NCI-H128 (cell line): ENCODE measurements around the gene PEF1.
A peak's percentile ranks its signal among the peaks of the same experiment; 100 is the strongest.
"Not testable (repeated sequence)": the region's sequence is repeated elsewhere in the genome, so short reads cannot be mapped to it uniquely, and the experiment has no call there.

Experiments
- DNase-seq: peaks from one replicate; lab custom pipeline; 2025; ENCODE audit not compliant: unreplicated experiment; lab: John Stamatoyannopoulos, UW

PEF1 gene

GRCh38 chr1:31615414-31615813, 29.3 kb downstream of the PEF1 start:
- DNase-seq: no peak

GRCh38 chr1:31614414-31615005, 30.2 kb downstream of the PEF1 start:
- DNase-seq: no peak

- no peak for DNase-seq
Measured at GRCh38 chr1:31609514-31610118, 35.1 kb downstream of the PEF1 start.

- DNase-seq: no peak
Measured at GRCh38 chr1:31607360-31607759, 37.3 kb downstream of the PEF1 start.

- DNase-seq: no peak
Measured at GRCh38 chr1:31605908-31606427, 38.7 kb downstream of the PEF1 start.

GRCh38 chr1:31602081-31602480, 42.6 kb downstream of the PEF1 start:
- no peak for DNase-seq

- no peak for DNase-seq
Measured at GRCh38 chr1:31600641-31601040, 44.0 kb downstream of the PEF1 start.

- DNase-seq: no peak
Measured at GRCh38 chr1:31598980-31599379, 45.7 kb downstream of the PEF1 start.

- DNase-seq: no peak
Measured at GRCh38 chr1:31596737-31597097, 48.0 kb downstream of the PEF1 start.

GRCh38 chr1:31595836-31596736, 48.6 kb downstream of the PEF1 start:
- no peak for DNase-seq

- peak; percentile 26 for DNase-seq
Measured at GRCh38 chr1:31593770-31594632, 50.7 kb downstream of the PEF1 start.

- DNase-seq: no peak
Measured at GRCh38 chr1:31593136-31593665, 51.5 kb downstream of the PEF1 start.

- no peak for DNase-seq
Measured at GRCh38 chr1:31592132-31592531, 52.5 kb downstream of the PEF1 start.

GRCh38 chr1:31591425-31592093, 53.1 kb downstream of the PEF1 start:
- no peak for DNase-seq

- DNase-seq: no peak
Measured at GRCh38 chr1:31588751-31589515, 55.7 kb downstream of the PEF1 start.

- peak; percentile 32 for DNase-seq
Measured at GRCh38 chr1:31587720-31588423, 56.8 kb downstream of the PEF1 start.

- DNase-seq: not testable (repeated sequence)
Measured at GRCh38 chr1:31587328-31587699, 57.4 kb downstream of the PEF1 start.

- no peak for DNase-seq
Measured at GRCh38 chr1:31586376-31587327, 58.0 kb downstream of the PEF1 start.
